Measurements from ENCODE around the gene ASXL1. TPM values are rescaled to one million over a fixed set of nuclear protein-coding genes. Genes with fewer than 3 reads are reported as not detected.
"Not testable (repeated sequence)": the region's sequence is repeated elsewhere in the genome, so short reads cannot be mapped to it uniquely, and the experiment has no call there.

ASXL1 gene
- total RNA-seq, 1 experiment from 2014 or later = 25.7 TPM

DNA sequence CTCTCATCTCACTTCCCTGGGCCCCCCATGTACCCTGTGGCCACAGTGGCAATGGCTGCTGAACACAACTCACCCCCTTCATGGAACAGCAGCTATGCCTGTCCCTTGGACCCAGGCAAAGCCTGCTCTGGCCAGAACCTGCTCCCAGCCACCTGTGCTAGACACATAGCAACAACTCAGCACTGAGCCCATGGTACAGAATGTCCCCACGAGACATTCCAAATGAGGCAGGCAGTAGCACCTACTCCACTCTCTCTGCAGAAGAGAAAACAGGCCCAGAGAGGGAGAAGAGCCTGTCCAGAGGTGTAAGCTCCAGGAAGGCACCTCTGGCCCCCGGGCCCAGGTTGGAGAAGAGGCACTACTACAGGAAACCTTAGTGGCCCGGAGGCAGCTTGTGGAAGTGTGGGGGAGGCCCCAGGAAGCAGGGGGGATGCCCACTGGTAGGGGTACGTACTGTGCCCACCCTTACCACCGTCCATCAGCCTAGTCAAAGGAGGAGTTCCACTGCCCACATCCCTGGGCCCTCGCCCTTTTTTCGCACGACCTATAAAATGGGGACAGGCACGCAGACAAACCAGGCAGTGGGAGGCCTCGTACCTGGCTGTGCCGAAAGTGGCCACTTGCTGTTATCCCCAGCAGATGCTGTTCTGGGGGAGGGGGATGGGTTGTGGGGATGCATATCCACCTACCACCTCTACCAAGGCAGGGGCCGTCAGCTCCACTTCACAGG lies 97.2 kb downstream of the ASXL1 start:
- in situ Hi-C loops (cut with HindIII; ENCODE audit: low pct_unique_long_range_greater_than_20kb, low sequenced_read_pairs) = no loop called here
- DNase-seq (ENCODE audit: low read depth) = no peak

DNA sequence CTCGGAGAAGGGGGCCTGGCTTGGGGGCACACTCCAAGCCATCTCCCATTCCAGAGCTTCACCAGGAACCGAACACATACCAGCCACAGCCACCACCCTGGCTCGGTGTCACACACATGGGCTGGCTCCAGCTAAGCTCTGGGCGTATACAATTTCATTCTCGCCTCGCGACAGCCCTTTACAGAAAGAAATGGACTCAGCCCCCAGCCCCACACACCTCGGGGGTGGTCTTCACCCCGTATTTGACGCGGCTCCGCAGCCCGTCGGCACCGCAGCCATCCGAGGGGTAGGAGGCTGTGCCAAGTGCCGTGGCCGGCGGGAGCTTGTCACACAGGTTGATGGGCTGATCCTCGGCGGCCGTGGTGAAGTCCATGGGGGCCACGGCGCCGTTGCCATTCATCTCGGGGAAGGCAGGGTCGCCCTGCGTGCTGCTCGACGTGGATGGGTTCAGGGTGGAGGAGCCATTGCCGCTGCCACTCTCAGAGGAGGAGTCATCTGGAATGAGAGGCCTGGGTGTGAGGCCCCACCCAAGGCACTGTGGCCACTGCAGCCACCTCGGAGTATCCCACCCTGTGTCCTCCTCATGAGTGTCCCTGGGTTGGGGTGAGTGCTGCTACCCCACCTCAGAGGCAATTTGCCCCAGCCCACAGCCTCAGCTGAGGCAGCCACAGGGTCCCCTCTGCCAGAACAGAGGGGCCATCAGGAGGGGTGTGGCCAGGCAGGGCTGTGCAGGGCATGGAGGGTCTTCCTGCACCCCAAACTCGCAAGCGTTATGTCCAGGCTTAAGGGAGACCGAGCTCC lies 98.0 kb downstream of the ASXL1 start:
- in situ Hi-C loops (cut with HindIII; ENCODE audit: low pct_unique_long_range_greater_than_20kb, low sequenced_read_pairs) = no loop called here

DNA sequence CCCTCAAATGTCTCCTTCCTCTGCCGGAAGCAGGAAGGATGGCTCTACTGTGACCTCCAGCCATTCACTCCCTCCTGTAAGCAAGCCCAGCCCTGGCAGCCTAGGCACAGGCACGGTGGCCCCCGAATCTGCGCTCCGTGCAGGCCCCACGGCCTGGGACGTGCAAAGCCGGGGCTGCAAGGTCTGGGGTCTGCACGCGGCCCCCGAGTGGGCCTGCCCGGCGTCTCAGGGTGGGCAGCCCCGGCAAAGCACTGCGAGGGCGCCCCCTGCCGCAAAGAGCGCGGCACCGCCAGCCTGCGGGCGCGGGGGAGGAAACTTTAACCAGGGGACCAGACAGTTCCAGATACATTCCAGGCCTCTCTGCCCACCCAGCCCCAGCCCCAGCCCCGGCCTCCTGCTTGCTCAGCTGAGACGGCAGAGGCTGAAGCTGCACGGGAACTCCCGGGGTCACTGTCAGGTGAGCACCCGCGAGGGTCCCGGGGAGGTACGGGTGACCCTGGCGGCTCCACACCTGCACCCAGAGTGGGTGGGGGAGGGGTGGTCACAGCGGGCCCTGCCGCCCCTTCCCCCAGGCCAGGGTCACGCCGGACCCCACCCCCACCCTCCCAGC lies 98.8 kb downstream of the ASXL1 start:
- in situ Hi-C loops (cut with HindIII; ENCODE audit: low pct_unique_long_range_greater_than_20kb, low sequenced_read_pairs) = no loop called here
- DNase-seq (ENCODE audit: low read depth) = peak; percentile 84

More for the DNA sequence above, 98.0 kb downstream of the ASXL1 start:
- no peak for DNase-seq (ENCODE audit: low read depth)

DNA sequence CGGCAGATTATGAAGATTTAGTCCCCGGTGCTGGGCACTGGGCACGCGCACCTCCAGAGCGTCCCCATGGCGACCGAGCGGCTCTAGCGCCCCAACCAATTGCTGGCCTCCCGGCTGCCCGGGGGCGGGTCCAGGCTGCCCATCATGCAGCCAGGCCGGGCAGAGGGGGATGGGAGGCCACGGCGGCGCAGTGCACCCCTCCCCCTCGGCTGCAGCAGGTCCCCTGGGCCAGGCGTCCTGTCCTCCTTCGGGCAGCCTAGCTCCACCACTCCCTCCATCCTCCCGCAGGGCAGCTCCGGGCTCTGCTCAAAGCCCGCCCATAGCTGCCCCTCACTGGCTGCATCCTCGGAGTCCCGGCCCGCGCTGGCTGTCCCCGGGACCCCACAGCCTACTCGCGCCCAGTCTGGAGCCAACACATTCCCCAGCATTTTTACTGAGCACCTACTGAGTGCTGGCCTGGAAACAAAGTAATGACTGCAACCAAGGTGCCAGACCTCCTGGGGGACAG lies 99.4 kb downstream of the ASXL1 start:
- peak; percentile 94 for DNase-seq (ENCODE audit: low read depth)
- in situ Hi-C loops (cut with HindIII; ENCODE audit: low pct_unique_long_range_greater_than_20kb, low sequenced_read_pairs) = no loop called here

DNA sequence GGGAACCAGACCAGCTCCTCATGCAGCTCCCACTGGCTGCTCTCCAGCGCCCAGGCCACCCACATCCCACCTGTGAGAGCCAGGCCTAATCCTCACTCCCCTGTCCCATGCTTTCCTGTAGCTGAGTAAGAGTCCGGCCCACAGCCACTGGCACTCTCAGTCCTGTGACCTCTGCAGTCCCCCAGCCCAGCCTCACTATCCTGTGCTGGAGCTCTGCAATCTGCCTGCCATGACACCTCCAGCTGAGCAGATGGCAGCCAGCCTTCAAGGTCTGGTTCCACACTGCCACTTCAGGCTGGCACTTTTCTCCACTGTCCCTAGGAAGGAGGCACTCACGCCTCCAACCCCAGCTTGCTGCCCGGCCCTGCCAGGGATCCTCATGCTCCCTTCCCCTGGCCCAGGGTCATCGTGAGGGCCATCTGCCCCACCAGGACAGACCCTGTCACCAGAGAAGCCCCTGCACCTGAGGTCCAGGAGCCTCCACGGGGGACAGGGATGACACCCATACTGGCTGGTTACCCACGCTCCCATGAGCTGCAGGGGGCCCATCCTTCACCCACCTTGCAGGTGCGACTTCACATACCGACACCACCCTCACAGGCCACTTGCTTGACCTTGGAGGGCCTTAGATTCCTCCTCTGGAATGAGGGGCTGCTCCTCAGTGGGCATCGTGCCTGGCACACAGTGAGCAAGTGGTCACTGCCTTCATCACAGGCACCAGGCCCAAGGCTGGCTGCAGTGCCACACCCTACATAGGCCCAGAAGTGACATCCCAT lies 100.1 kb downstream of the ASXL1 start:
- in situ Hi-C loops (cut with HindIII; ENCODE audit: low pct_unique_long_range_greater_than_20kb, low sequenced_read_pairs) = no loop called here
- no peak for DNase-seq (ENCODE audit: low read depth)

DNA sequence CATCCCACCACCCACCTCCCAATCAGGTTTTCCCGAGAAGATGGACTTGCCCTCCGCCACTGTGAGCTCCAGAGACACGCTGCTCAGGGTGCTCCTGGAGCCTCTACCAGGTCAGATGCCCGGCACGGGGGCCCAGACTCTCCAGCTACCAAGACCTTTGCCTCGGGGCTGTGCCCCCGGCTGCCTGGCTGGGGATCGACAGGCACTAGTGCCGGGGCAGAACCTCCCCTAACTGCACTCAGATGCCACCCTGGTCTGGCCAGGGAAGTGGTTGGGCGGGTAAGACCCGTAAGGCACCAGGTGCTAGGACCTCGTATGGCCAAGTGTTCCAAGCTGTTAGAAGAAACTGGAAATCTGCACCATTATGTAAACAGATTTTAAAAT lies 100.7 kb downstream of the ASXL1 start:
- no peak for DNase-seq (ENCODE audit: low read depth)
- in situ Hi-C loops (cut with HindIII; ENCODE audit: low pct_unique_long_range_greater_than_20kb, low sequenced_read_pairs) = no loop called here

DNA sequence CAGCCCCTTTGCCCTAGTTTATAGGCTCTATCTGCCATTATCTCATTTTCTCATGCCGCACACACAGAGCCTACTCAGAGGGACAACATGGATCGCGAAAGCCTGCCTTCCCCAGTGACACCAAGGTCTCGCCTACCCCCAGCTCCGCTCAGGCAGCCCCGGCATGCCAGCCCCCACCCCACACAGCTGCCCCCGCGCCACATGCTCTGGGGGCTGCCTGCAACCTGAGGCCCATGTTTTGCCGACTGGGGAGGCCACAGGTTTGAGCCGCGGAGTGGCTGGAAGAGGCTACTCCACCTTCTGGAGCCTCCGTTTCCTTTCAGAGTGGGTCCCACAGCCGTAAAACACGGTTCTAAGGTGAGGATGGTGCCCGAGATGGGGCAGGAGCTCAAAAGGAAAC lies 102.1 kb downstream of the ASXL1 start:
- in situ Hi-C loops (cut with HindIII; ENCODE audit: low pct_unique_long_range_greater_than_20kb, low sequenced_read_pairs) = no loop called here
- DNase-seq (ENCODE audit: low read depth) = no peak

DNA sequence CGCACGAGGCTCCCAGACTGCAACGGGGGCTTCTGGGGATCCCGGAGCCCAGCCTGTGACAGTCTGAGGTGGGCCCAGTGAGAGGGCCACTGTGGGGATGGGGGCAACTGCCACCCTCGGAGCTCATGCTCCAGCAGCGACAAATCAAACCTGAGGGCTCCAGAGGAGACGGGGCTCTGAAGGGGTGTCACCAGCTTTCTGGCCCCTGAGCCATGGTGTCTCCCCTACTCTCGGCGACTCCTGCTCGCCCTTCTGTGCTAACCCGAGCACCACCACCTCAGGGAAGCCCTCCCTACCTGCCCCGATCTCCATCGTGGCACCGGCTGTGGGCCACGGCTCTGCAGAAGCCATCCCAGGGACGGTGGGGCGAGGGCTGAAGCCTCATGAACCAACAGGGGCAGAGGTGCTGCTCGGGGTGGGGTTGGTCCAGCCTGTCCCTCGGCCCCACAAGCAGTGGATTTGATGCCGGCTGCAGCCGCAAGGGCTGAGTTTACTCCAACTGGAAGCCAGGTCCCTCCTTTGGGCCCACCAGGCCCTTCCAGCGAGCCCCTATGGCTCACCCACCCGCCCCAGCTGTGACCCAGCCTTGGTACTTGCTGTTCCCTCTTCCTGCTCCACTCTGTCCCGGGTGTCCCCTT lies 102.7 kb downstream of the ASXL1 start:
- DNase-seq (ENCODE audit: low read depth) = no peak
- in situ Hi-C loops (cut with HindIII; ENCODE audit: low pct_unique_long_range_greater_than_20kb, low sequenced_read_pairs) = no loop called here

DNA sequence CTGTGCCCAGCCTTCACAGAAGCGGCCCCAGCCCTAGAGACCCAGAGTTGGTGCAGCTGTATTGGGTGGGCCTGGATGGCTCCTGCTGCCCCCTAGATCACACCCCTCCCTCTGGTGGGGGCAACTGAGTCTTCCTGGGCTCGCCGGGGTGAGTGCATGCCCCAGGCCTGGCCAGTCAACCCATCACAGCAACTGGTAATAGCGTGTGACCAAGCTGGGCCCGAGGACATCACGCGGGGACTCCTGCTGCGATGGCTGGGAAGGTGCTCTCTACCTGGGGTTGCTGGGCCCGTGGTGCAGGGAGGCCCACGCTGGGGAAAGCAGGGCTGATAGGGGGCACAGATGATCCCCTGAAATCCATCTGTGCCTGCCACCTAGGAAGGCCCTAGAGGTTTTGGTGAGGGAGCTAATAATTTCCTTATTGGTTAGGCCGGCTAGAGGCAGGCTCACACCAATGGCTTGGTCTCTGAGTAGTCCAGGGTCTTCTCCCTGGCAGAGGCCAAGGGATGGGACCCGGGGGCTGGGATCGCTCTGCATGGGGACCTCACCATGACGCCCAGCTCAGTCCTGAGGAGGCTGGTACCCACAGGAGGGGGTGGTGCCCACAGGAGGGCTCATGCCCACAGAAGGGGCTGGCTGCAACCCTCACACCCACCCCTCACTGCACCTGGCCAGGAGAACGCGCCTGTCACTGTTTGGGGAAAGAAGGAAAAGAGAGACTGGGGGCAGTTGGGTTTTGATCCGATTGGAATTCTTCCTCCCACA lies 103.9 kb downstream of the ASXL1 start:
- no peak for DNase-seq (ENCODE audit: low read depth)
- in situ Hi-C loops (cut with HindIII; ENCODE audit: low pct_unique_long_range_greater_than_20kb, low sequenced_read_pairs) = no loop called here

DNA sequence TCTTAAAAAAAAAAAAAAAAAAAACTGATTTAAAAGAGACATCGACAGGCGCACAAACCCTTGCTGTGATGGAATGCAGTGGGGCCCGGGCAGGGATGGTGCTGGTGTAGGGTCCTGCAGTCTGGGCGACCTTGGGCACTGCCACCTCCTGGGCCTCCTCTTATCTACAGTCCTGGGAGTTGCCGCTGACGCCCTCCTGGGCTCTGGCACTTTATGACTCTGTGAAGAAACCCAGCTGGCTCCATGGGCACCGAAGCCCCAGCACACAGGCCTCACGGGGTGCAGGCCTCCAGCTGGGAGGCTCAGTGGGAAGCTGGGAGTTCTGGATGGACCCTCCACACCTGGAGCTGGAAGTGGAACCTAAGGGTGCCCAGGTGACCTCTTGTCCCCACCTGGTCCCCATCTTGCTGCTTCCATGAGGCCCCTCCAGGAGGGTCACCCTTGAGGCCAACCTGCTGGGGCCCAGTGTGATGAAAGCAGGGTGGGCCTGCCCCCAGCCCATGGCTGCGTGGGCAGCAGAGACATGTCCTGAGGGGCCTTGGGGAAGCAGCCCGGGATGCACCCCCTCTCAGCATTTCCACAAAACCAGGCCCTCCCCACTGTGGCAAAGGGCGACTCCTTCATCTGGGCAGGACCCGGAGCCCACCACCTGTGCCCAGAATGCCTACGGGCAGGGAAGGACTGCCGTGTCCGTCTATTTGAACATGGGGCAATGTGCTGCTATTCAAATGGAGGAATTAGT lies 104.9 kb downstream of the ASXL1 start:
- no peak for DNase-seq (ENCODE audit: low read depth)
- in situ Hi-C loops (cut with HindIII; ENCODE audit: low pct_unique_long_range_greater_than_20kb, low sequenced_read_pairs) = no loop called here

DNA sequence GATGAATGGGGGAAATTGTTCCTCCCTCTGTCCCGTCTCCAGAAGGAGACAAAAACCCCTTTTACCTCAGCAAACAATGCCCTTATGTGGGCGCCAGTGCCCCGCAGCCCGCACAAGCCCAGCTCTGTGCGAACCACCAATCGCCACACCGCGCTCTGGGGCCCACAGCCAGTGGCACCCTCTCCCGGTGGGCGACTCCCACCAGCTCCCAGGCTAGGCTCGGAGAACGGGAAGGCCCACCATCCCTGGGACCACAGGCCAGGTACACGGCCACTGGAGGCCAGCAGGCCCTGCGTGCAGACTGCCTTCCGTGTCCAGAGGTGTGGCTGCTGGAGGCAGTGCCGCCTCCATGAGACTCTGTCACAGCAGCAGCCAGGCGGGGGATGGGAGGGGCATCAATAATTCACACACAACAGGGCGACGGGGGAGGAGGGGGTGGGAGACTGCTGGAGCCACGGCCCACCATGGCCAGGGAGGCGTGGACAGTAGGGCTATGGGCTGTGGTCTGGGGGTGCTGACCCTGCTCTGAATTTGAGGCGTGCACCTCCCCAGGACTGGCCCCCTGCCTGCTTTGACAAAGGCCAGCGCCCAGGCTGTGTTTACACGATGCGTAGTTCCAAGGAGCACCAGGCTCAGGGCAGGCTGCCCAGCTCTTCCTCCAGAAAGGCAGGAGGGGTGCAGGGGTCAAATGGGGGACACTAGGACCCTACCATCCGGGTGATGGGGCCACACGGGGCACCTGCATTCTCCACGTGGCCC lies 105.7 kb downstream of the ASXL1 start:
- in situ Hi-C loops (cut with HindIII; ENCODE audit: low pct_unique_long_range_greater_than_20kb, low sequenced_read_pairs) = no loop called here
- DNase-seq (ENCODE audit: low read depth) = no peak

DNA sequence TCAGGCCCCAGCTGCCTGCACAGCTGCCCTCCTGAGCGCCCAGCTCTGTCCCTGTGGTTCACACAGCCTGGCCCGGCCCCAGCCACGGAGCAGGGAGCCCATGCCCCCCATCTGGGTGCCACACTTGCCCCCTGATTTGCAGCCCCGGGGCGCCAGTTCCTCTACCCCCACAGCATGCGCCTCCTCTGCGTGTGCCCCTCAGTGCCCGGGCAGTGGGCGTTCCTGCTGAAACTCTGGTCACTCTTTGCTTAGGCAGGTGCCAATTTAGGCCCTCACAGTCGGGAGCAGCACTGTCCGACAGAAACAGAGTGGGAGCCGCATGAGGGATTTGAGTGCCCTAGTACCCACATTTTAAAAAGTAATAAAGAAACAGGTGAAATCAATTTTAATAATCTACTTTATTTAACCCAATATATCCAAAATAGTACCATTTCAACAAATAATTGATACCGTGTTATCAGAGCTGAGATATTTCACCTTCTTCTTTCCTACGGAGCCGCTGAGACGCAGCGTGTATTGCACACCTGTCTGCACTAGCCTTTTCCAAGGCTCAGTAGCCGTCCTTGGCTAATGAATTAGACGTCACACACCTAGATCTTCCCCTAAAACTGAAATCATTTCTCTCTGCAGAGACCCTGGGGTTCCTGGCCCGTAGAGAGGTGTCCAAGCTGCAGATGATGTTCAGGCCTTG lies 106.4 kb downstream of the ASXL1 start:
- no peak for DNase-seq (ENCODE audit: low read depth)
- in situ Hi-C loops (cut with HindIII; ENCODE audit: low pct_unique_long_range_greater_than_20kb, low sequenced_read_pairs) = no loop called here

DNA sequence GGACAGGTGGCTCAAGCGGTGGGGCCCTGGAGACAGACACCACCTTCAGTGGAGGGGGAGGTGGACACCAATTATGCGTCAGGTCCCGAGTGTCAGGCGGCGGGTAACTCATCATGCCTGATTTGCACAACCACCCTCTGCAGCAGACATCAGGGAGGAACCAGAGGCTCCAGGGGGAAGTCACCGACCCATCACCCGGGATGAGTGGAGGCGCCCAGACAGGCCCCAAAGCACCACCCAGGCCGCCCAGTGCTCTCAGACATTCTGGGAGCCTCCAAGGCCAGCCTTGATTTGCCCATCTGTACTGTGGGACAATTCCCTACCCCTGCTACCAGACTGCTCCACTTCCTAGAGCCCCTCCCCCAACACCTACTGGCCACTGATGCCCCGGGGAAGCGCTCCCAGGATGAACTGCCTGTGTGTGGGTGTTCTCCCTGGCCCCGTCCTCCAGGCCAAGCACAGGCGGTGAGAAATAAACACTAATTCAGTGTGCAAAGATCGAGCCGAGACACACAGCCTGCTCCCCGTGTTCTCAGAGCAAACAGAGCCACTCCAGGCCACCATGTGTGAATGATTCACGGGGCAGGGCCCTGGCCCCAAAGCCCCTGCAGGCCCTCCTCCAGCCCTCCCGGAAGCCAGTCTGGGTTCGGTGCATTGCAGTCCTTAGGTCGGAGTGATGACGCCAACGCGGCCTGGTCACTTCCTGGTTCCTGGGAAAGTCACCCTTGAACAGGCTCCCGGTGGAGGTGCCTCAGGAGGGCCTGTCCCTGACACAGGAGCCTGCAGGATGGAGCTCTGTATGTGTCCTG lies 107.2 kb downstream of the ASXL1 start:
- in situ Hi-C loops (cut with HindIII; ENCODE audit: low pct_unique_long_range_greater_than_20kb, low sequenced_read_pairs) = no loop called here
- DNase-seq (ENCODE audit: low read depth) = peak; percentile 83

DNA sequence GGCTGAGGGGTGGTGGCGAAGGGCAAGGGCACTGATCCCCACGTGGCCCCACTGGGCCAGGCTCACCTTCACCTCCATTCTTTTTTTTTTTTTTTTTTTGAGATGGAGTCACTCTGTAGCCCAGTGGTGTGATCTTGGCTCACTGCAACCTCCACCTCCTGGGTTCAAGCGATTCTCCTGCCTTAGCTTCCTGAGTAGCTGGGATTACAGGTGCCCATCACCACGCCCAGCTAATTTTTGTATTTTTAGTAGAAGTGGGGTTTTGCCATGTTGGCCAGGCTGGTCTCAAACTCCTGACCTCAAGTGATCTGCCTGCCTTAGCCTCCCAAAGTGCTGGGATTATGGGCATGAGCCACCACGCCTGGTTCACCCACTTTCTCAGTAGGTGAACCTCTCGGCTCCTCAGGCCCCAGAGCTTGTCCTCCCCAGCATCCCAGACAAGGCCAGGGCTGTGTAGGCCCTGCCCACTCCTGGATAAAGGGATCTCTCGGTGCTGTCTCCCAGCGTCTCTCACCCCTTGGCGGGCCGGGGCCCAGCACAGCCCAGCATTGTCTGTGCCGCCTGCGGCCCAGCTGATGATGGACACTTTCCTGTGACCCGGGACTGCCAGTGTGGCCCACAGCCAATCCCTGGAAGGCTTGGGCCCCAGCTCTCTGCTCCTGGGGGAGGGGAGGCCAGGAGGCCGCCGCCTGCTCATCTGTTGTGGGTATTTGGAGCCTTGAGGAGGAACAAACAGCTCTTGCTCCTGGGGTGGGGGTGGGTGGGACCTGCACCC lies 108.0 kb downstream of the ASXL1 start:
- in situ Hi-C loops (cut with HindIII; ENCODE audit: low pct_unique_long_range_greater_than_20kb, low sequenced_read_pairs); DNase-seq (ENCODE audit: low read depth): not testable (repeated sequence)

Data from Caki2 (cell line).